Medulla oblongata (tissue), 1 donor: ENCODE data around the gene KIF9.
"Not testable (repeated sequence)": the region's sequence is repeated elsewhere in the genome, so short reads cannot be mapped to it uniquely, and the experiment has no call there.

Experiments
- DNase-seq: peaks from one replicate; pipeline ENCODE4 v3.0.0-alpha.2; 2015; ENCODE audit errors: extremely low spot score

Gene KIF9

GRCh38 chr3:47282424-47283192 lies at the start of gene KIF9, which contains the start of gene KLHL18:
Gene KIF9 (minus strand): TSS chr3:47282799. CDS start chr3:47277374, 5,425 bp downstream.
Gene KLHL18 (plus strand): TSS chr3:47282944. CDS start chr3:47282966, 22 bp downstream.
- peak; percentile 96 for DNase-seq

- peak; percentile 91 for DNase-seq
These were observed 41.8 kb upstream of the KIF9 start for GRCh38 chr3:47324278-47324865.

- no peak for DNase-seq
These were observed 41.1 kb upstream of the KIF9 start for GRCh38 chr3:47323431-47324277.

GRCh38 chr3:47319956-47320355 lies 37.4 kb upstream of the KIF9 start:
- no peak for DNase-seq

GRCh38 chr3:47318916-47319315 lies 36.3 kb upstream of the KIF9 start:
- DNase-seq: no peak

GRCh38 chr3:47316151-47316550 lies 33.6 kb upstream of the KIF9 start:
- not testable (repeated sequence) for DNase-seq

- peak; percentile 66 for DNase-seq
These were observed 32.6 kb upstream of the KIF9 start for GRCh38 chr3:47315069-47315647.

GRCh38 chr3:47314056-47314764 lies 31.6 kb upstream of the KIF9 start:
- no peak for DNase-seq

GRCh38 chr3:47313341-47314055 lies 30.9 kb upstream of the KIF9 start:
- no peak for DNase-seq

- no peak for DNase-seq
These were observed 27.8 kb upstream of the KIF9 start for GRCh38 chr3:47310391-47310790.

- DNase-seq: not testable (repeated sequence)
These were observed 26.6 kb upstream of the KIF9 start for GRCh38 chr3:47309231-47309630.

GRCh38 chr3:47306022-47306421 lies 23.4 kb upstream of the KIF9 start:
- DNase-seq: no peak

GRCh38 chr3:47301456-47301855 lies 18.9 kb upstream of the KIF9 start:
- DNase-seq: no peak

- DNase-seq: no peak
These were observed 17.1 kb upstream of the KIF9 start for GRCh38 chr3:47299381-47300318.

- DNase-seq: no peak
These were observed 15.8 kb upstream of the KIF9 start for GRCh38 chr3:47298439-47298838.

- DNase-seq: peak; percentile 52
These were observed 14.1 kb upstream of the KIF9 start for GRCh38 chr3:47296562-47297302.

- no peak for DNase-seq
These were observed 13.4 kb upstream of the KIF9 start for GRCh38 chr3:47295976-47296375.

GRCh38 chr3:47295322-47295721 lies 12.7 kb upstream of the KIF9 start:
- no peak for DNase-seq

GRCh38 chr3:47294392-47294791 lies 11.8 kb upstream of the KIF9 start:
- DNase-seq: no peak
